NCI-H187 treated with DMSO at 0.1 percent for 48 hours (cell line): ENCODE measurements around the gene MKS1.

Source experiments
- DNase-seq: peaks from one replicate; lab custom pipeline; 2025; lab: John Stamatoyannopoulos, UW

MKS1 gene

GRCh38 chr17:58161566-58161965, 57.5 kb downstream of the MKS1 start:
- no peak for DNase-seq

- DNase-seq, result no peak
Observed at GRCh38 chr17:58158181-58158580, 60.9 kb downstream of the MKS1 start.

- no peak for DNase-seq
Observed at GRCh38 chr17:58156839-58157803, 61.9 kb downstream of the MKS1 start.
